Hematopoietic multipotent progenitor cell treated with erythropoietin and hydrocortisone succinate and interleukin-3 and kit ligand, for 17 days (in vitro differentiated cells): ENCODE results near the gene SLX4IP.

Source experiments
- DNase-seq: peaks from one replicate; pipeline ENCODE4 v3.0.0-alpha.2; 2015; ENCODE audit warnings: low spot score

Gene SLX4IP

GRCh38 chr20:10663756-10664155 lies 228.7 kb downstream of the SLX4IP start:
- DNase-seq = no peak

- no peak for DNase-seq
Observed at GRCh38 chr20:10665027-10665561, 230.0 kb downstream of the SLX4IP start.

- DNase-seq = no peak
Observed at GRCh38 chr20:10665791-10666190, 230.7 kb downstream of the SLX4IP start.

GRCh38 chr20:10666221-10667076 lies 231.3 kb downstream of the SLX4IP start:
- DNase-seq = no peak

GRCh38 chr20:10667077-10667401 lies 231.9 kb downstream of the SLX4IP start:
- no peak for DNase-seq

- no peak for DNase-seq
Observed at GRCh38 chr20:10667560-10668167, 232.6 kb downstream of the SLX4IP start.

- no peak for DNase-seq
Observed at GRCh38 chr20:10668677-10669368, 233.7 kb downstream of the SLX4IP start.

- no peak for DNase-seq
Observed at GRCh38 chr20:10669843-10670446, 234.8 kb downstream of the SLX4IP start.

- no peak for DNase-seq
Observed at GRCh38 chr20:10670501-10671220, 235.6 kb downstream of the SLX4IP start.

GRCh38 chr20:10671221-10671918 lies 236.3 kb downstream of the SLX4IP start:
- peak; percentile 16 for DNase-seq

GRCh38 chr20:10671919-10672623 lies 237.0 kb downstream of the SLX4IP start:
- DNase-seq = peak; percentile 7

GRCh38 chr20:10672624-10673127 lies 237.6 kb downstream of the SLX4IP start:
- DNase-seq = no peak

GRCh38 chr20:10673176-10673841 lies 238.2 kb downstream of the SLX4IP start:
- no peak for DNase-seq

GRCh38 chr20:10673842-10674683 lies 239.0 kb downstream of the SLX4IP start, which contains the start of gene JAG1:
Gene JAG1 (minus strand): TSS chr20:10673999. CDS start chr20:10673530, 469 bp downstream.
- peak; percentile 70 for DNase-seq

GRCh38 chr20:10674684-10675449 lies 239.8 kb downstream of the SLX4IP start:
- no peak for DNase-seq

- no peak for DNase-seq
Observed at GRCh38 chr20:10675450-10675848, 240.3 kb downstream of the SLX4IP start.

- no peak for DNase-seq
Observed at GRCh38 chr20:10676518-10676917, 241.4 kb downstream of the SLX4IP start.
